ENCODE data around the gene HES5. TPM values are rescaled to one million over a fixed set of nuclear protein-coding genes. Genes with fewer than 3 reads are reported as not detected.

The HES5 gene
- total and polyA plus RNA-seq, 2 of the 13 experiments (the other 11 are each of a cell fraction or from before 2014, with no cell fraction given), result not detected

- TF ChIP-seq NFKB2 (CRISPR knock-in tag; IDR thresholded peaks at IDR 0.05; ENCODE audit: borderline replicate concordance) (no peak), DR1 (CRISPR knock-in tag; IDR thresholded peaks at IDR 0.05) (no peak), CREB3 (CRISPR knock-in tag; IDR thresholded peaks at IDR 0.05) (no peak), CREB1 (IDR thresholded peaks at IDR 0.05) (no peak), CREB1 (CRISPR knock-in tag; IDR thresholded peaks at IDR 0.05) (no peak), HNRNPH1 (optimal IDR thresholded peaks at IDR 0.05; ENCODE audit: low read depth, low read length) (no peak), DDIT3 (CRISPR knock-in tag; IDR thresholded peaks at IDR 0.05) (no peak), KDM5B (CRISPR knock-in tag; IDR thresholded peaks at IDR 0.05; ENCODE audit: borderline replicate concordance) (no peak), ZBTB7B (CRISPR knock-in tag; IDR thresholded peaks at IDR 0.05) (peak; percentile 54; the same call in 1 of the 2 replicates), RBM39 (IDR thresholded peaks at IDR 0.05; ENCODE audit: low read depth, low read length, poor library complexity, severe bottlenecking) (no peak), ZBED4 (CRISPR knock-in tag; IDR thresholded peaks at IDR 0.05; ENCODE audit: borderline replicate concordance) (no peak), NRL (CRISPR knock-in tag; IDR thresholded peaks at IDR 0.05; ENCODE audit: borderline replicate concordance) (no peak; the same call in 1 of the 2 replicates), TAF1 (CRISPR knock-in tag; IDR thresholded peaks at IDR 0.05) (no peak; the same call in 1 of the 2 replicates), ZNF781 (CRISPR knock-in tag; IDR thresholded peaks at IDR 0.05; ENCODE audit: borderline replicate concordance, not compliant biosample characterization) (peak; percentile 47), ZNF557 (CRISPR knock-in tag; IDR thresholded peaks at IDR 0.05) (no peak), ZNF543 (CRISPR knock-in tag; IDR thresholded peaks at IDR 0.05) (peak; percentile 98), XBP1 (CRISPR knock-in tag; IDR thresholded peaks at IDR 0.05) (no peak), ZNF574 (CRISPR knock-in tag; IDR thresholded peaks at IDR 0.05) (no peak; the same call in 1 of the 2 replicates), SOX13 (IDR thresholded peaks at IDR 0.05) (no peak), SOX13 (CRISPR knock-in tag; conservative IDR thresholded peaks at IDR 0.05 in 1 of 2, IDR thresholded peaks at IDR 0.05 in 1 of 2) (peak in 1 of 2 experiments; percentile 22; a peak in 1 of 4 replicates), RARA (CRISPR knock-in tag; IDR thresholded peaks at IDR 0.05) (peak; percentile 36), ZSCAN12 (CRISPR knock-in tag; IDR thresholded peaks at IDR 0.05) (no peak), ZNF256 (CRISPR knock-in tag; conservative IDR thresholded peaks at IDR 0.05) (no peak)
These were observed 26.8 kb upstream of the HES5 start (continued) for GRCh38 chr1:2556678-2557481.

Data from HepG2 (cell line).